HepG2 (cell line): Measurements from ENCODE around the gene ADARB2. TPM values are rescaled to one million over a fixed set of nuclear protein-coding genes. Genes with fewer than 3 reads are reported as not detected.

ENCODE experiments used
- ATAC-seq: fragments of 200-7000 bp; cut with Tn5 transposase; 3 replicates; pipeline ENCODE4 v1.9.1; 2020; ENCODE audit warnings: mild to moderate bottlenecking, moderate library complexity
- BruUV-seq: library from RNA; stranded (reverse); fragments of 400-500 nt; replicated peaks from 2 replicates; lab custom pipeline; 2021; lab: Mats Ljungman, UMichigan
- CTCF ChIA-PET: fragments of 300-600 bp; formaldehyde crosslinking; extraction: SDS; loops from one replicate; lab custom pipeline; 2021; ENCODE audit warnings: low total read pairs, inconsistent platforms, low intra/inter-chr PET ratio; lab: Yijun Ruan, JAX
- POLR2A ChIA-PET: fragments of 350-600 bp; sonication (Branson Sonifier 250); formaldehyde crosslinking; loops from one replicate; lab custom pipeline; 2020; ENCODE audit warnings: antibody characterized with exemption, inconsistent platforms; lab: Yijun Ruan, JAX
- DNase-seq: peaks from one replicate; pipeline ENCODE4 v3.0.0-alpha.2; 2015; ENCODE audit warnings: low spot score
- FAIRE-seq: peaks from 3 replicates; lab custom pipeline; 2011; peaks lifted over from hg19 to GRCh38; lab: Jason Lieb, UNC
- H2AFZ ChIP-seq: one replicate; pipeline ENCODE4 v1.6.1; 2011; ENCODE audit warnings: low read length, inconsistent platforms
- H3K27ac ChIP-seq: fragments of 300-600 bp; 3 replicates; pipeline ENCODE4 v1.8.0; 2011; ENCODE audit warnings: mixed run types, mild to moderate bottlenecking, mixed read lengths, low read length, inconsistent platforms; ENCODE audit not compliant: insufficient read depth; ENCODE audit errors: extremely low read length
- H3K27me3 ChIP-seq, 2 experiments: fragments of 200-600 bp in 1 of 2; 2 replicates in 1 of 2; 3 replicates in 1 of 2; pipeline versions ENCODE4 v1.6.0 to v1.8.0; 2011; ENCODE audit warnings: low read length in 2 of 2, mild to moderate bottlenecking in 2 of 2, moderate library complexity in 2 of 2, inconsistent platforms in 1 of 2; ENCODE audit not compliant: insufficient read depth in 2 of 2, control insufficient read depth in 1 of 2
- H3K36me3 ChIP-seq, 2 experiments: fragments of 200-600 bp in 1 of 2; replicated peaks in 1 of 2; 2 replicates in 1 of 2; 3 replicates in 1 of 2; pipeline versions ENCODE4 v1.5.1 to v1.8.0; 2011; ENCODE audit warnings: low read length in 2 of 2, inconsistent platforms in 1 of 2; ENCODE audit not compliant: insufficient read depth in 2 of 2, control insufficient read depth in 1 of 2
- H3K4me1 ChIP-seq: 2 replicates; pipeline ENCODE4 v1.5.1; 2012; ENCODE audit warnings: low read length, inconsistent platforms; ENCODE audit not compliant: insufficient read depth
- H3K4me2 ChIP-seq: 2 replicates; pipeline ENCODE4 v1.6.0; 2011; ENCODE audit warnings: low read depth, low read length, inconsistent platforms
- H3K4me3 ChIP-seq, 3 experiments: fragments of 200-600 bp in 1 of 3; sonication (generic), shearing (Covaris generic) in 1 of 3; replicated peaks in 1 of 3; 2 replicates each; pipeline ENCODE4 v1.5.1; 2011 to 2016; ENCODE audit warnings: low read length in 3 of 3, inconsistent platforms in 2 of 3, low read depth in 2 of 3, mild to moderate bottlenecking in 2 of 3, control low read depth in 1 of 3, mixed read lengths in 1 of 3; ENCODE audit not compliant: insufficient read depth in 1 of 3
- H3K79me2 ChIP-seq: one replicate; pipeline ENCODE4 v1.6.1; 2011; ENCODE audit warnings: low read length, inconsistent platforms; ENCODE audit not compliant: insufficient read depth
- H3K9ac ChIP-seq: 2 replicates; pipeline ENCODE4 v1.6.0; 2011; ENCODE audit warnings: mild to moderate bottlenecking, low read depth, low read length, inconsistent platforms; ENCODE audit not compliant: insufficient read depth
- H3K9me3 ChIP-seq: 2 replicates; pipeline ENCODE4 v1.5.1; 2012; ENCODE audit warnings: mild to moderate bottlenecking, low read length
- H4K20me1 ChIP-seq: 2 replicates; pipeline ENCODE4 v1.6.0; 2011; ENCODE audit warnings: inconsistent platforms, mild to moderate bottlenecking, low read length, moderate library complexity; ENCODE audit not compliant: insufficient read depth
- ATF7-NPFF ChIP-seq: sonication (generic); formaldehyde crosslinking; IDR thresholded peaks from 2 replicates; pipeline ENCODE4 v1.8.1; 2023; ENCODE audit warnings: mild to moderate bottlenecking, low read depth, missing genetic modification reagents, moderate library complexity
- CBFB ChIP-seq: sonication (generic); formaldehyde crosslinking; IDR thresholded peaks from 2 replicates; pipeline ENCODE4 v1.4.0; 2020; ENCODE audit warnings: missing genetic modification reagents
- CEBPG ChIP-seq: IDR thresholded peaks from 2 replicates; pipeline ENCODE4 v1.6.1; 2016
- HMG20B ChIP-seq: conservative IDR thresholded peaks from 2 replicates; pipeline ENCODE4 v1.6.1; 2016; ENCODE audit warnings: missing genetic modification reagents, missing compliant biosample characterization
- KAT7 ChIP-seq: IDR thresholded peaks from 2 replicates; pipeline ENCODE4 v1.6.1; 2018; ENCODE audit warnings: borderline replicate concordance, missing compliant biosample characterization
- PTBP1 ChIP-seq: fragments of 200-400 bp; formaldehyde crosslinking; IDR thresholded peaks from 2 replicates; pipeline ENCODE4 v1.6.1; 2018; ENCODE audit warnings: low read length, low read depth; ENCODE audit not compliant: poor library complexity, severe bottlenecking
- ZNF382 ChIP-seq: sonication (generic); formaldehyde crosslinking; IDR thresholded peaks from 2 replicates; pipeline ENCODE4 v1.5.0; 2020; ENCODE audit warnings: missing genetic modification reagents, mild to moderate bottlenecking, borderline replicate concordance
- ZNF768 ChIP-seq: sonication (generic); formaldehyde crosslinking; IDR thresholded peaks from 2 replicates; pipeline ENCODE4 v1.4.0; 2020; ENCODE audit warnings: missing genetic modification reagents
- WGBS: methylation state at CpG from one replicate; pipeline ENCODE4 v1.1.6; 2017; ENCODE audit warnings: low lambda C conversion rate; 5-methylcytosine and 5-hydroxymethylcytosine counted together
- in situ Hi-C: cut with HindIII; loops from 2 replicates; pipeline ENCODE4 v1.10.0; 2017; ENCODE audit warnings: low pct_unique_long_range_greater_than_20kb; ENCODE audit not compliant: extremely low pct_ligation_motif_present
- intact Hi-C: fragments of 100-400 bp; cut with micrococcal nuclease; formaldehyde crosslinking; loops from one replicate; pipeline ENCODE4 v1.10.0; 2022; ENCODE audit not compliant: unreplicated experiment
- polyA plus RNA-seq, 8 experiments: library from polyadenylated mRNA; depleted of rRNA in 3 of 8; stranded (reverse) in 7 of 8; unstranded in 1 of 8; fragments of >200 nt; fragmentation: Illumina TruSeq in 4 of 8; extraction: Trizol in 4 of 8; gene quantifications; 2 replicates each; pipeline versions ENCODE4 v1.2.1 to v1.2.3, GENCODE V29; 2011 to 2016; ENCODE audit warnings: low read depth in 4 of 8, missing spikeins in 1 of 8, mixed read lengths in 1 of 8; ENCODE audit not compliant: insufficient read depth in 1 of 8
- total RNA-seq, 5 experiments: library from RNA; depleted of rRNA; stranded (reverse); fragments of >200 nt; fragmentation: Illumina TruSeq; extraction: Trizol; gene quantifications; 2 replicates each; pipeline ENCODE4 v1.2.3, GENCODE V29; 2016; ENCODE audit warnings: low read depth in 1 of 5
- TF ChIP-seq, protein P1 (sequence below): sonication (generic); formaldehyde crosslinking; IDR thresholded peaks from 2 replicates; pipeline ENCODE4 v1.4.0; 2020; ENCODE audit warnings: missing genetic modification reagents, mild to moderate bottlenecking, borderline replicate concordance
- TF ChIP-seq, protein P2 (sequence below): sonication (generic); formaldehyde crosslinking; IDR thresholded peaks from 2 replicates; pipeline ENCODE4 v1.5.1; 2020; ENCODE audit warnings: mild to moderate bottlenecking, missing genetic modification reagents
- TF ChIP-seq, protein P3 (sequence below): sonication (generic); formaldehyde crosslinking; IDR thresholded peaks from 2 replicates; pipeline ENCODE4 v1.5.0; 2020; ENCODE audit warnings: missing genetic modification reagents
- TF ChIP-seq, protein P4 (sequence below): sonication (generic); formaldehyde crosslinking; IDR thresholded peaks from 2 replicates; pipeline ENCODE4 v1.8.0; 2023; ENCODE audit warnings: mild to moderate bottlenecking, missing genetic modification reagents
- TF ChIP-seq, protein P5 (sequence below): sonication (generic); formaldehyde crosslinking; IDR thresholded peaks from 2 replicates; pipeline ENCODE4 v1.4.0; 2020; ENCODE audit warnings: mild to moderate bottlenecking, low read depth, missing genetic modification reagents
- TF ChIP-seq, protein P6 (sequence below): sonication (generic); formaldehyde crosslinking; IDR thresholded peaks from 2 replicates; pipeline ENCODE4 v1.8.1; 2023; ENCODE audit warnings: missing genetic modification reagents, inconsistent platforms, borderline replicate concordance
- TF ChIP-seq, protein P7 (sequence below): fragments of 450-650 bp; IDR thresholded peaks from 2 replicates; pipeline ENCODE4 v1.6.1; 2016

ADARB2 gene
- total and polyA plus RNA-seq, 2 of the 13 experiments (the other 11 are each of a cell fraction or from before 2014, with no cell fraction given) = not detected

DNA sequence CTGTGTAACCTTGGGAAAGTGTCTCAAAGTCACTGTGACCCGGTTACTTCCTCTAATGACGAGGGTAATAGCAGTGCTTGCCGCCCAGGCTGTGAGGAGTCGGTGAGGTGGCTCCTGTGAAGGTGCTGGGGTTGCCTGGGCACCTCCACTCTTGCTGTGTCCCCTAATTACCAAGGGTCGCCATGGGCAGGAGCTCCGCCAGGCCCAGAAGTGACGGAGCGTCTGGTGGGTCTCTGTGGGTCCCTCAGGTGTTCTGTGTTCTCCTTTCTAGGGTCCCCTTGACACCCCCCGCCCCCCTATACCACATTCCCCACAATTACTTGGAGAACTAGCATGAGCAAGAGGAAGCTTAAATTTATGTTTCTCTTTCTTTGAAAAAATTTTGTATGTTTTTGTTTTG is 519.7 kb downstream of the ADARB2 start:
- H3K4me1 ChIP-seq = no peaks in the 10 kb centered on the region
- no TSS peak for BruUV-seq
- FAIRE-seq (no peak), DNase-seq (no peak), ATAC-seq (no peak)
- in situ Hi-C loops = no loop called here
- H3K9ac ChIP-seq = no peak overlapping the region
- ChIA-PET CTCF (no interaction called here), POLR2A (no interaction called here)
- no peaks in the 10 kb centered on the region for H3K79me2 ChIP-seq
- intact Hi-C loops = no loop called here
- no peaks in the 10 kb centered on the region for H3K36me3 ChIP-seq
- H3K4me3 ChIP-seq = no peak overlapping the region
- no peaks in the 10 kb centered on the region for H3K9me3 ChIP-seq
- H3K27me3 ChIP-seq = peaks cover 11 to 41% of the 10 kb centered on the region in 2 experiments; a peak in 4 of 5 replicates
- no peak overlapping the region for H3K27ac ChIP-seq
- H4K20me1 ChIP-seq = no peaks in the 10 kb centered on the region
- WGBS = 8% methylated on average over 3 of the region's 9 CpGs
- H2AFZ ChIP-seq = no peak overlapping the region
- H3K4me2 ChIP-seq = no peak overlapping the region
- TF ChIP-seq ZNF382 (no peak), PTBP1 (no peak), ATF7-NPFF (CRISPR knock-in tag) (no peak), KAT7 (CRISPR knock-in tag) (no peak), CEBPG (CRISPR knock-in tag) (no peak), CBFB (CRISPR knock-in tag) (no peak), HMG20B (no peak), ZNF768 (CRISPR knock-in tag) (no peak)
- TF ChIP-seq, protein P1, sequence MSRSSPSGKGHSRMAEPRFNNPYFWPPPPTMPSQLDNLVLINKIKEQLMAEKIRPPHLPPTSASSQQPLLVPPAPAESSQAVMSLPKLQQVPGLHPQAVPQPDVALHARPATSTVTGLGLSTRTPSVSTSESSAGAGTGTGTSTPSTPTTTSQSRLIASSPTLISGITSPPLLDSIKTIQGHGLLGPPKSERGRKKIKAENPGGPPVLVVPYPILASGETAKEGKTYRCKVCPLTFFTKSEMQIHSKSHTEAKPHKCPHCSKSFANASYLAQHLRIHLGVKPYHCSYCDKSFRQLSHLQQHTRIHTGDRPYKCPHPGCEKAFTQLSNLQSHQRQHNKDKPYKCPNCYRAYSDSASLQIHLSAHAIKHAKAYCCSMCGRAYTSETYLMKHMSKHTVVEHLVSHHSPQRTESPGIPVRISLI = no peak
- TF ChIP-seq, protein P2, sequence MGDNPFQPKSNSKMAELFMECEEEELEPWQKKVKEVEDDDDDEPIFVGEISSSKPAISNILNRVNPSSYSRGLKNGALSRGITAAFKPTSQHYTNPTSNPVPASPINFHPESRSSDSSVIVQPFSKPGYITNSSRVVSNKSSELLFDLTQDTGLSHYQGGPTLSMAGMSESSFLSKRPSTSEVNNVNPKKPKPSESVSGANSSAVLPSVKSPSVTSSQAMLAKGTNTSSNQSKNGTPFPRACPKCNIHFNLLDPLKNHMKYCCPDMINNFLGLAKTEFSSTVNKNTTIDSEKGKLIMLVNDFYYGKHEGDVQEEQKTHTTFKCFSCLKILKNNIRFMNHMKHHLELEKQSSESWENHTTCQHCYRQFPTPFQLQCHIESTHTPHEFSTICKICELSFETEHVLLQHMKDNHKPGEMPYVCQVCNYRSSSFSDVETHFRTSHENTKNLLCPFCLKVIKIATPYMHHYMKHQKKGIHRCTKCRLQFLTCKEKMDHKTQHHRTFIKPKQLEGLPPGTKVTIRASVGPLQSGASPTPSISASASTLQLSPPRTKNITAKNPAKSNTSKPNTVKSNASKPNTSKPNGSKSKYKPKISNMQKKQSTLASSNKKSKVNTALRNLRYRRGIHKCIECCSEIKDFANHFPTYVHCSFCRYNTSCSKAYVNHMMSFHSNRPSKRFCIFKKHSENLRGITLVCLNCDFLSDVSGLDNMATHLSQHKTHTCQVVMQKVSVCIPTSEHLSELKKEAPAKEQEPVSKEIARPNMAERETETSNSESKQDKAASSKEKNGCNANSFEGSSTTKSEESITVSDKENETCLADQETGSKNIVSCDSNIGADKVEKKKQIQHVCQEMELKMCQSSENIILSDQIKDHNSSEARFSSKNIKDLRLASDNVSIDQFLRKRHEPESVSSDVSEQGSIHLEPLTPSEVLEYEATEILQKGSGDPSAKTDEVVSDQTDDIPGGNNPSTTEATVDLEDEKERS (CRISPR knock-in tag) = no peak
- TF ChIP-seq, protein P3, sequence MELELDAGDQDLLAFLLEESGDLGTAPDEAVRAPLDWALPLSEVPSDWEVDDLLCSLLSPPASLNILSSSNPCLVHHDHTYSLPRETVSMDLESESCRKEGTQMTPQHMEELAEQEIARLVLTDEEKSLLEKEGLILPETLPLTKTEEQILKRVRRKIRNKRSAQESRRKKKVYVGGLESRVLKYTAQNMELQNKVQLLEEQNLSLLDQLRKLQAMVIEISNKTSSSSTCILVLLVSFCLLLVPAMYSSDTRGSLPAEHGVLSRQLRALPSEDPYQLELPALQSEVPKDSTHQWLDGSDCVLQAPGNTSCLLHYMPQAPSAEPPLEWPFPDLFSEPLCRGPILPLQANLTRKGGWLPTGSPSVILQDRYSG = no peak
- TF ChIP-seq, protein P4, sequence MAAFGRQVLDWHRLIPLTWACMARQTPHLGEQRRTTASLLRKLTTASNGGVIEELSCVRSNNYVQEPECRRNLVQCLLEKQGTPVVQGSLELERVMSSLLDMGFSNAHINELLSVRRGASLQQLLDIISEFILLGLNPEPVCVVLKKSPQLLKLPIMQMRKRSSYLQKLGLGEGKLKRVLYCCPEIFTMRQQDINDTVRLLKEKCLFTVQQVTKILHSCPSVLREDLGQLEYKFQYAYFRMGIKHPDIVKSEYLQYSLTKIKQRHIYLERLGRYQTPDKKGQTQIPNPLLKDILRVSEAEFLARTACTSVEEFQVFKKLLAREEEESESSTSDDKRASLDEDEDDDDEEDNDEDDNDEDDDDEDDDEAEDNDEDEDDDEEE (CRISPR knock-in tag) = no peak
- TF ChIP-seq, protein P5, sequence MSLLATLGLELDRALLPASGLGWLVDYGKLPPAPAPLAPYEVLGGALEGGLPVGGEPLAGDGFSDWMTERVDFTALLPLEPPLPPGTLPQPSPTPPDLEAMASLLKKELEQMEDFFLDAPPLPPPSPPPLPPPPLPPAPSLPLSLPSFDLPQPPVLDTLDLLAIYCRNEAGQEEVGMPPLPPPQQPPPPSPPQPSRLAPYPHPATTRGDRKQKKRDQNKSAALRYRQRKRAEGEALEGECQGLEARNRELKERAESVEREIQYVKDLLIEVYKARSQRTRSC (CRISPR knock-in tag) = no peak
- TF ChIP-seq, protein P6, sequence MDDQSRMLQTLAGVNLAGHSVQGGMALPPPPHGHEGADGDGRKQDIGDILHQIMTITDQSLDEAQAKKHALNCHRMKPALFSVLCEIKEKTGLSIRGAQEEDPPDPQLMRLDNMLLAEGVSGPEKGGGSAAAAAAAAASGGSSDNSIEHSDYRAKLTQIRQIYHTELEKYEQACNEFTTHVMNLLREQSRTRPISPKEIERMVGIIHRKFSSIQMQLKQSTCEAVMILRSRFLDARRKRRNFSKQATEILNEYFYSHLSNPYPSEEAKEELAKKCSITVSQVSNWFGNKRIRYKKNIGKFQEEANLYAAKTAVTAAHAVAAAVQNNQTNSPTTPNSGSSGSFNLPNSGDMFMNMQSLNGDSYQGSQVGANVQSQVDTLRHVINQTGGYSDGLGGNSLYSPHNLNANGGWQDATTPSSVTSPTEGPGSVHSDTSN = no peak
- TF ChIP-seq, protein P7, sequence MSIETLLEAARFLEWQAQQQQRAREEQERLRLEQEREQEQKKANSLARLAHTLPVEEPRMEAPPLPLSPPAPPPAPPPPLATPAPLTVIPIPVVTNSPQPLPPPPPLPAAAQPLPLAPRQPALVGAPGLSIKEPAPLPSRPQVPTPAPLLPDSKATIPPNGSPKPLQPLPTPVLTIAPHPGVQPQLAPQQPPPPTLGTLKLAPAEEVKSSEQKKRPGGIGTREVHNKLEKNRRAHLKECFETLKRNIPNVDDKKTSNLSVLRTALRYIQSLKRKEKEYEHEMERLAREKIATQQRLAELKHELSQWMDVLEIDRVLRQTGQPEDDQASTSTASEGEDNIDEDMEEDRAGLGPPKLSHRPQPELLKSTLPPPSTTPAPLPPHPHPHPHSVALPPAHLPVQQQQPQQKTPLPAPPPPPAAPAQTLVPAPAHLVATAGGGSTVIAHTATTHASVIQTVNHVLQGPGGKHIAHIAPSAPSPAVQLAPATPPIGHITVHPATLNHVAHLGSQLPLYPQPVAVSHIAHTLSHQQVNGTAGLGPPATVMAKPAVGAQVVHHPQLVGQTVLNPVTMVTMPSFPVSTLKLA = no peak
